Measurements from ENCODE around the gene PIK3R1.

GRCh38 chr5:68268852-68269130 is 53.2 kb downstream of the PIK3R1 start:
- TF ChIP-seq CTCF (optimal IDR thresholded peaks at IDR 0.05 in 1 of 3, IDR thresholded peaks at IDR 0.05 in 1 of 3, conservative IDR thresholded peaks at IDR 0.05 in 1 of 3; ENCODE audit: extremely low read depth in 1 of 3, insufficient read depth in 2 of 3, low read length in 3 of 3) (no peak), EZH2 (IDR thresholded peaks at IDR 0.05; ENCODE audit: low read length) (no peak)

Measured in keratinocyte (primary cell).